Measurements from ENCODE around the gene TECR. TPM values are rescaled to one million over a fixed set of nuclear protein-coding genes. Genes with fewer than 3 reads are reported as not detected.

The TECR gene
- total RNA-seq, 1 experiment from 2014 or later = 164 TPM

DNA sequence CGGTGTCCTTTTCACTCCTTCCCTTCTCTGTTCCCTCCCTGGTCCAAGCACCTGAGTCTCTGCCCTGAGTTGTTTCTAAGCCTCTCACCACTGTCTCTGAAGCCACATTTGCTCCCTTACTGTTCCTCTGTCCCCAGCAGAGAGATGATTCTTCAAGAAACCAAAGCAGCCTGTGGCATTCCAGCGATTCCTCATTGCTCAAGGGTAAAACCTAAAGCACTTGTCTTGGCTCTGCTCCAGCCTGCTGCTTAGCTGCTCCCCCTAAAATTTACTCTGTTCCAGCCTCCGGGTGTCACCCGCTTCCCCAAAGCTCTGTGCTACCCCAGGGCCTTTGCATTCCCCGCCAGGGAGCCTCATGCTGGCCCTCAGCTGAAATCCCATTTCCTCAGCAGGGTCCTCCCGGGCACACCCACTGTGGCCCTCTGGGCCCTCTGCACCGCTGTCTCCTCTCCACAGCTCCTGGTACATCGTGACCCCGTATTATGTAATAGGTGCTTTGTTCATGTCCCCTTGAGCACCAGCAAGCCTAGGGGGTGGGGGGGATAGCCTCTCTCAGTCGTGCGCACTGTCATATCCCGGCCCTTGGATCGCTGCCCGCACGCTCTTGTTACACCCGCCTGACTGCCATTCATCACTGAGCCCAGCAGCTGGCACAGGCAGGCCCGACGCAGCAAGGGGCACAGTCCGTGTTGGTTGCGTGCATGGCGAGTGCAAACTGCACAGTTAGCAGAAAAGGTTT is 15.8 kb downstream of the TECR start:
- Histone ChIP-seq H2BK5ac (ENCODE audit: insufficient read length, low read length) (no peak overlapping the region), H3K9ac (ENCODE audit: extremely low read depth, insufficient read length, low read length) (no peak overlapping the region), H4K8ac (replicated peaks; ENCODE audit: insufficient read length, low read depth, low read length) (no peak overlapping the region), H3K56ac (ENCODE audit: insufficient read length, low read depth, low read length) (no peak overlapping the region), H2BK15ac (ENCODE audit: low read depth, low read length) (no peak overlapping the region), H3K23me2 (ENCODE audit: insufficient read length, low read depth, low read length, poor library complexity, severe bottlenecking) (no peaks in the 10 kb centered on the region), H4K91ac (ENCODE audit: insufficient read length, low read depth, low read length) (no peak overlapping the region), H3K79me2 (ENCODE audit: insufficient read depth, low read length) (no peaks in the 10 kb centered on the region; the same call in 1 of the 2 replicates), H2BK120ac (ENCODE audit: low read depth, low read length, poor library complexity, severe bottlenecking) (no peak overlapping the region), H3K14ac (ENCODE audit: insufficient read depth, low read length) (no peak overlapping the region), H4K20me1 (ENCODE audit: control insufficient read depth, insufficient read depth, insufficient read length) (no peaks in the 10 kb centered on the region), H3K27me3 (ENCODE audit: insufficient read depth, low read length) (no peaks in the 10 kb centered on the region), H3K18ac (ENCODE audit: insufficient read length, low read depth, low read length) (no peak overlapping the region), H3K79me1 (ENCODE audit: insufficient read depth, low read depth, low read length, poor library complexity, severe bottlenecking) (no peaks in the 10 kb centered on the region), H3K9me3 (ENCODE audit: control insufficient read depth, low read depth, low read length) (no peaks in the 10 kb centered on the region), H4K5ac (ENCODE audit: insufficient read length, low read depth, low read length) (no peak overlapping the region), H2BK12ac (ENCODE audit: insufficient read length, low read depth, low read length) (no peak overlapping the region), H3K23ac (ENCODE audit: insufficient read length, low read depth, low read length) (no peak overlapping the region), H3K4me2 (ENCODE audit: insufficient read depth, insufficient read length, low read length) (no peak overlapping the region), H2AK5ac (ENCODE audit: insufficient read length, low read length) (no peak overlapping the region), H3T11ph (ENCODE audit: low read length) (no peak overlapping the region), H2BK20ac (ENCODE audit: low read depth, low read length, poor library complexity, severe bottlenecking) (no peak overlapping the region), H3K4ac (ENCODE audit: low read depth, low read length) (no peak overlapping the region), H2AFZ (ENCODE audit: low read length) (no peak overlapping the region), H3K4me1 (ENCODE audit: insufficient read depth, low read length) (no peaks in the 10 kb centered on the region), H3K27ac (ENCODE audit: insufficient read length, low read depth, low read length) (no peak overlapping the region)
- no CpG with 5 or more reads among the region's 21 CpGs for WGBS (ENCODE audit: extremely low coverage, insufficient read length, low lambda C conversion rate)
- Mint-ChIP-seq H3K27ac (peak overlapping the region; percentile 9 to 35 (median 33); a peak in 4 of 7 replicates), H3K36me3 (ENCODE audit: insufficient read depth in 1 of 3, low read depth in 3 of 3) (peaks cover 2 to 15% (median 12%) of the 10 kb centered on the region in 3 experiments; a peak in 6 of 7 replicates), H3K27me3 (ENCODE audit: low read depth) (no peaks in the 10 kb centered on the region), H3K4me1 (peaks cover 5 to 6% of the 10 kb centered on the region in 2 experiments; a peak in 2 of 4 replicates), H3K4me3 (no peak overlapping the region), H3K9me3 (no peaks in the 10 kb centered on the region)
- TF ChIP-seq, protein P1, sequence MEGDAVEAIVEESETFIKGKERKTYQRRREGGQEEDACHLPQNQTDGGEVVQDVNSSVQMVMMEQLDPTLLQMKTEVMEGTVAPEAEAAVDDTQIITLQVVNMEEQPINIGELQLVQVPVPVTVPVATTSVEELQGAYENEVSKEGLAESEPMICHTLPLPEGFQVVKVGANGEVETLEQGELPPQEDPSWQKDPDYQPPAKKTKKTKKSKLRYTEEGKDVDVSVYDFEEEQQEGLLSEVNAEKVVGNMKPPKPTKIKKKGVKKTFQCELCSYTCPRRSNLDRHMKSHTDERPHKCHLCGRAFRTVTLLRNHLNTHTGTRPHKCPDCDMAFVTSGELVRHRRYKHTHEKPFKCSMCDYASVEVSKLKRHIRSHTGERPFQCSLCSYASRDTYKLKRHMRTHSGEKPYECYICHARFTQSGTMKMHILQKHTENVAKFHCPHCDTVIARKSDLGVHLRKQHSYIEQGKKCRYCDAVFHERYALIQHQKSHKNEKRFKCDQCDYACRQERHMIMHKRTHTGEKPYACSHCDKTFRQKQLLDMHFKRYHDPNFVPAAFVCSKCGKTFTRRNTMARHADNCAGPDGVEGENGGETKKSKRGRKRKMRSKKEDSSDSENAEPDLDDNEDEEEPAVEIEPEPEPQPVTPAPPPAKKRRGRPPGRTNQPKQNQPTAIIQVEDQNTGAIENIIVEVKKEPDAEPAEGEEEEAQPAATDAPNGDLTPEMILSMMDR (conservative IDR thresholded peaks at IDR 0.05) = no peak
- no peak for DNase-seq

All from H9 (cell line).